ENCODE results near the gene SLC4A5.
A peak's percentile ranks its signal among the peaks of the same experiment; 100 is the strongest.

The SLC4A5 gene

GRCh38 chr2:74385396-74385795, 42.2 kb upstream of the SLC4A5 start:
- TF ChIP-seq ZNF274 (IDR thresholded peaks at IDR 0.05; ENCODE audit: low read depth, low read length) (no peak), SUZ12 (IDR thresholded peaks at IDR 0.05; ENCODE audit: extremely low read depth, insufficient read depth, insufficient read length) (no peak), YY1 (IDR thresholded peaks at IDR 0.05; ENCODE audit: insufficient read depth, insufficient read length) (no peak)
- Histone ChIP-seq H3K9me3 (ENCODE audit: insufficient read depth, low read length) (no peaks in the 10 kb centered on the region), H3K36me3 (ENCODE audit: insufficient read depth, insufficient read length, low read length) (peaks cover 54% of the 10 kb centered on the region), H3K27me3 (ENCODE audit: insufficient read depth, insufficient read length) (no peaks in the 10 kb centered on the region), H3K9ac (ENCODE audit: insufficient read length, low read depth) (no peak overlapping the region), H3K4me3 (ENCODE audit: insufficient read length, low read depth) (no peak overlapping the region), H3K4me1 (ENCODE audit: insufficient read depth, insufficient read length) (peaks cover 1% of the 10 kb centered on the region)
- DNase-seq (ENCODE audit: low read depth, low spot score): no peak

- no peak for TF ChIP-seq ZNF274 (IDR thresholded peaks at IDR 0.05; ENCODE audit: low read depth, low read length)
- no peak for TF ChIP-seq YY1 (IDR thresholded peaks at IDR 0.05; ENCODE audit: insufficient read depth, insufficient read length)
- no peak for TF ChIP-seq SUZ12 (IDR thresholded peaks at IDR 0.05; ENCODE audit: extremely low read depth, insufficient read depth, insufficient read length)
- Histone ChIP-seq H3K9me3 (ENCODE audit: insufficient read depth, low read length) (no peaks in the 10 kb centered on the region), H3K4me1 (ENCODE audit: insufficient read depth, insufficient read length) (peaks cover 6% of the 10 kb centered on the region), H3K4me3 (ENCODE audit: insufficient read length, low read depth) (no peak overlapping the region), H3K36me3 (ENCODE audit: insufficient read depth, insufficient read length, low read length) (peaks cover 50% of the 10 kb centered on the region), H3K9ac (ENCODE audit: insufficient read length, low read depth) (no peak overlapping the region), H3K27me3 (ENCODE audit: insufficient read depth, insufficient read length) (no peaks in the 10 kb centered on the region)
- no peak for DNase-seq (ENCODE audit: low read depth, low spot score)
Observed at GRCh38 chr2:74384051-74384450, 40.8 kb upstream of the SLC4A5 start.

GRCh38 chr2:74383254-74383653, 40.0 kb upstream of the SLC4A5 start:
- Histone ChIP-seq H3K27me3 (ENCODE audit: insufficient read depth, insufficient read length) (no peaks in the 10 kb centered on the region), H3K9ac (ENCODE audit: insufficient read length, low read depth) (no peak overlapping the region), H3K36me3 (ENCODE audit: insufficient read depth, insufficient read length, low read length) (peaks cover 56% of the 10 kb centered on the region), H3K9me3 (ENCODE audit: insufficient read depth, low read length) (no peaks in the 10 kb centered on the region), H3K4me3 (ENCODE audit: insufficient read length, low read depth) (no peak overlapping the region), H3K4me1 (ENCODE audit: insufficient read depth, insufficient read length) (peaks cover 9% of the 10 kb centered on the region)
- TF ChIP-seq ZNF274 (IDR thresholded peaks at IDR 0.05; ENCODE audit: low read depth, low read length): no peak
- DNase-seq (ENCODE audit: low read depth, low spot score): no peak

DNA sequence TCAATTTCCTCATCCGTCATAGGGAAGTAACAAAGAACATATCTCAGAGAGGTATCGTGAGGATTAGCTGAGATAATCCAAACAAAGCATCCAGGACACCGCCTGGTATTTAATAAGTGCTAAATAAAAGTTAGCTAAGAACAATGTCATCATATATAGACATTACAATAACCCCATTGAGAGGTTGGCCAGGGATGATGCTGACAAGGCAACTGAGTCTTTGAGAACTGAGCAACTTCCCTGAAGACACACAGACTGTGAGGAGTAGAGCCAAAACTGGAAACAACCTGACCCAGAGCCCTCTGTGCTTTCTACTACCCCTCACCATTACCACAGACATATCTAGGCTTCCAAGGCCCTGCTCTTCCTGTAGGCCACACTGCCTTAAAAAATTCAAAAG, 38.5 kb upstream of the SLC4A5 start:
- Histone ChIP-seq H3K4me3 (ENCODE audit: insufficient read length, low read depth) (no peak overlapping the region), H3K27me3 (ENCODE audit: insufficient read depth, insufficient read length) (no peaks in the 10 kb centered on the region), H3K9me3 (ENCODE audit: insufficient read depth, low read length) (no peaks in the 10 kb centered on the region), H3K4me1 (ENCODE audit: insufficient read depth, insufficient read length) (peaks cover 9% of the 10 kb centered on the region), H3K36me3 (ENCODE audit: insufficient read depth, insufficient read length, low read length) (peaks cover 66% of the 10 kb centered on the region), H3K9ac (ENCODE audit: insufficient read length, low read depth) (no peak overlapping the region)
- DNase-seq (ENCODE audit: low read depth, low spot score): no peak
- TF ChIP-seq YY1 (IDR thresholded peaks at IDR 0.05; ENCODE audit: insufficient read depth, insufficient read length) (no peak), SUZ12 (IDR thresholded peaks at IDR 0.05; ENCODE audit: extremely low read depth, insufficient read depth, insufficient read length) (no peak), ZNF274 (IDR thresholded peaks at IDR 0.05; ENCODE audit: low read depth, low read length) (no peak)

- TF ChIP-seq ZNF274 (IDR thresholded peaks at IDR 0.05; ENCODE audit: low read depth, low read length) (no peak), SUZ12 (IDR thresholded peaks at IDR 0.05; ENCODE audit: extremely low read depth, insufficient read depth, insufficient read length) (no peak), YY1 (IDR thresholded peaks at IDR 0.05; ENCODE audit: insufficient read depth, insufficient read length) (no peak)
- no peaks in the 10 kb centered on the region for H3K9me3 ChIP-seq (ENCODE audit: insufficient read depth, low read length)
- peak; percentile 35 for DNase-seq (ENCODE audit: low read depth, low spot score)
- no peaks in the 10 kb centered on the region for H3K27me3 ChIP-seq (ENCODE audit: insufficient read depth, insufficient read length)
- H3K36me3 ChIP-seq (ENCODE audit: insufficient read depth, insufficient read length, low read length): peaks cover 68% of the 10 kb centered on the region
- peak within 1 kb of the TSS; percentile 79 for H3K9ac ChIP-seq (ENCODE audit: insufficient read length, low read depth)
- H3K4me3 ChIP-seq (ENCODE audit: insufficient read length, low read depth): peak within 1 kb of the TSS; percentile 30
- H3K4me1 ChIP-seq (ENCODE audit: insufficient read depth, insufficient read length): peaks cover 9% of the 10 kb centered on the region
Observed at GRCh38 chr2:74379851-74380789, 36.9 kb upstream of the SLC4A5 start, which contains the start of gene DCTN1. Gene DCTN1, minus strand, starts transcription at chr2:74380311. Its CDS starts 274 bp downstream, at chr2:74380037.

- DNase-seq (ENCODE audit: low read depth, low spot score): no peak
- Histone ChIP-seq H3K4me3 (ENCODE audit: insufficient read length, low read depth) (no peak overlapping the region), H3K9ac (ENCODE audit: insufficient read length, low read depth) (no peak overlapping the region), H3K4me1 (ENCODE audit: insufficient read depth, insufficient read length) (peaks cover 16% of the 10 kb centered on the region), H3K27me3 (ENCODE audit: insufficient read depth, insufficient read length) (no peaks in the 10 kb centered on the region), H3K36me3 (ENCODE audit: insufficient read depth, insufficient read length, low read length) (peaks cover 61% of the 10 kb centered on the region), H3K9me3 (ENCODE audit: insufficient read depth, low read length) (no peaks in the 10 kb centered on the region)
- TF ChIP-seq YY1 (IDR thresholded peaks at IDR 0.05; ENCODE audit: insufficient read depth, insufficient read length) (no peak), SUZ12 (IDR thresholded peaks at IDR 0.05; ENCODE audit: extremely low read depth, insufficient read depth, insufficient read length) (no peak), ZNF274 (IDR thresholded peaks at IDR 0.05; ENCODE audit: low read depth, low read length) (no peak)
Observed at GRCh38 chr2:74378007-74378406, 34.8 kb upstream of the SLC4A5 start.

GRCh38 chr2:74375838-74376237, 32.6 kb upstream of the SLC4A5 start:
- Histone ChIP-seq H3K9me3 (ENCODE audit: insufficient read depth, low read length) (no peaks in the 10 kb centered on the region), H3K4me3 (ENCODE audit: insufficient read length, low read depth) (no peak overlapping the region), H3K27me3 (ENCODE audit: insufficient read depth, insufficient read length) (no peaks in the 10 kb centered on the region), H3K4me1 (ENCODE audit: insufficient read depth, insufficient read length) (peaks cover 17% of the 10 kb centered on the region), H3K36me3 (ENCODE audit: insufficient read depth, insufficient read length, low read length) (peaks cover 75% of the 10 kb centered on the region), H3K9ac (ENCODE audit: insufficient read length, low read depth) (no peak overlapping the region)
- no peak for TF ChIP-seq YY1 (IDR thresholded peaks at IDR 0.05; ENCODE audit: insufficient read depth, insufficient read length)
- TF ChIP-seq SUZ12 (IDR thresholded peaks at IDR 0.05; ENCODE audit: extremely low read depth, insufficient read depth, insufficient read length): no peak
- TF ChIP-seq ZNF274 (IDR thresholded peaks at IDR 0.05; ENCODE audit: low read depth, low read length): no peak
- no peak for DNase-seq (ENCODE audit: low read depth, low spot score)

Data from NT2/D1 (cell line).